TTC549 (cell line): ENCODE measurements around the gene MYO5A.
"Not testable (repeated sequence)": the region's sequence is repeated elsewhere in the genome, so short reads cannot be mapped to it uniquely, and the experiment has no call there.

ENCODE experiments used
- FAIRE-seq: peaks from 2 replicates; lab custom pipeline; 2012; peaks lifted over from hg19 to GRCh38; lab: Jason Lieb, UNC

MYO5A gene

DNA sequence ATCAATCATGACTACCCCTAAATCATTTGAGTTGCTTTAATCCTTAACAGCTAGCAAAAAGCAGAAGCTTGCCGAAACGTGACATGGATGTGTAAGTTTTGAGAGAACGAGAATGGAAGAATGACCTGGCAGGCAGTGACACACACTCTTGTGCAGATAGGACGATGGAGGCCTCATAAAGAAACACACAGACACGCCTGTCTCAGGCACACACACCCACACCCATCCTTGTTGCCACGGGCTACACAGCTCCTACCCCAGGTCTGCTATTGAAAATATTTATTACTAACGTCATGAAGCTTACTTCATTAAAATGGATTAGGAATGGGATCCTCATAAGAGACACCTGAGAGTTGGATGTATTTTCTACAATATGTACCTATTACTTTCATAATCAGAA, 241.6 kb downstream of the MYO5A start:
- FAIRE-seq = no peak

- FAIRE-seq = not testable (repeated sequence)
These were observed 242.7 kb downstream of the MYO5A start for GRCh38 chr15:52285941-52286340.

DNA sequence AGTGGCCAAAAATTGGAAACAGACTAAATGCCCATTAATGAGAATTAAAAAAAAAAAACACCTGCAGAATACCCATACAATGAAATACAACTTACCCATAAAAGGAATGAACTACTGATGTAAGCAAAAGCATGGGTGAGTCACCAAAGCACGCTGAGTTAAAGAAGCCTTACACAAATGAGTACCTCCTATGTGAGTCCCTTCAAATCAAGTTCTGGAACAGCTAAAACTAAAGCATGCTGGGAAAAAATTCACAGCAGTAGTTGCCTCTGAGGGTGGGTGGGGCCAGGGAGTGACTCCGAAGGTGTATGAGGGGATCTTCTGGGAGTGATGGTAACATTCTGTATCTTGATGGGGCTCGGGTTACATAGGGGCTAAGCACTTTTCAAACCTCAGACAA, 244.5 kb downstream of the MYO5A start:
- no peak for FAIRE-seq

DNA sequence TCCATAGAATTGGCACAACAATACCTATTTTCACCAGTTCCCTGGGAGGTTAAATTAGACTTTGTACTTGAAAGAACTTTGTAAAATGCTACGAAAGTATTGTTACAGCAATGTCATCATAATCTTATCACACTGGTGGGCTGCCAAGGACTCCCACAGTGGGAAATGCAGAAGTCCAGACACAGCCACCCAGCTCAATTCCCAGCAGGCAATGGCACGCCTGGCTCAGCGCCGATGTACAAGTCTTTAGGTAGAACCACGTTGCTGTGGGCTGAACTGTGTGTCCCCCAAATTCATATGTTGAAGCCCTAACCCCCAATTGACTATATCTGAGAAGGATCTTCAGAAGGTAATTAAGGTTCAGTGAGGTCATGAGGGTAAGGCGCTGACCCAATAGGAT, 245.4 kb downstream of the MYO5A start:
- FAIRE-seq = no peak

- no peak for FAIRE-seq
These were observed 246.3 kb downstream of the MYO5A start for GRCh38 chr15:52282418-52282817.

DNA sequence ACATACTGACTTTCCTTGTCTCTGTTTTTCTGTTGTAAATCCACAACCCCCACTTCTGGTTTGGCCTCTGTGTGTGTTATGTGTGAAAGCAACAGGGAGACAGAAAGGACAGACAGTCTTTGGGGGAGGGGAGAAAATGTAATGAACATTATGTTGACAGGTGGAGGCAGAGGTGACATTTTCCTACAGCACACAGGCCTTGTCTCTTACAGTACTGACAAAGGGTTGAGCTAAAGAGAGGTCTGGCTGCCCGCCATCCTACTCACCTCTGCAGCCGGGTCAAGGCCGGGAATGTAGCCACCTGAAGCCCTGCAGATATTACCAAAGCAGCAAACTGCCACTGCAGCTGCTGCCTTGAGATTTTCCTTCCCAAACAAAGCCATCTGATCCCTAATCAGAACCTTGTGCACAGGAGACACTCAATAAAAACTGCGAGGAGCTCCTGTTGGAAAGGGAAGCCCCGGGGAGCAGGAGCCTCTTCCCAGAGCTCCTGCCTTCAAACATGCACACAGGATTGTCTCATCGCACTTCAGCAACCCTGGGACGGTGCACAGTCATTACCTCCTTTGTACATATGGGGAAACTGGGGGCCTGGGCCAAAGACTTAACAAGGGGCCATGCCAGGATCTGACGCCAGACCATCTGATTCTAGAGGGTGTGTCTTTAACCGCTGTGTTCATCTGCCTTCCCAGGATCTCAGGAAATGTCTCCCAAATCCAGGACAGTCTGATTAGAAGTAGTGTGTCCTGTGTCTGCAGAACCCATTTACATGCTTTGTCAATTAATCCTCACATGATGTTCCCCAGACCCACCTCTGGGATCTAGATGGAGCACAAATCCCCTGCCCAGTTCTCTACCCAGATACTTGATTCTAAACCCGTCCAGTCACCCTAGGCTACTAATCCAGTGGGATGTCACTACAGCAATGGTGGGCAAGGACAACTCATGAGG, 247.3 kb downstream of the MYO5A start:
- FAIRE-seq = no peak

GRCh38 chr15:52280326-52281084, 248.2 kb downstream of the MYO5A start:
- FAIRE-seq = no peak

DNA sequence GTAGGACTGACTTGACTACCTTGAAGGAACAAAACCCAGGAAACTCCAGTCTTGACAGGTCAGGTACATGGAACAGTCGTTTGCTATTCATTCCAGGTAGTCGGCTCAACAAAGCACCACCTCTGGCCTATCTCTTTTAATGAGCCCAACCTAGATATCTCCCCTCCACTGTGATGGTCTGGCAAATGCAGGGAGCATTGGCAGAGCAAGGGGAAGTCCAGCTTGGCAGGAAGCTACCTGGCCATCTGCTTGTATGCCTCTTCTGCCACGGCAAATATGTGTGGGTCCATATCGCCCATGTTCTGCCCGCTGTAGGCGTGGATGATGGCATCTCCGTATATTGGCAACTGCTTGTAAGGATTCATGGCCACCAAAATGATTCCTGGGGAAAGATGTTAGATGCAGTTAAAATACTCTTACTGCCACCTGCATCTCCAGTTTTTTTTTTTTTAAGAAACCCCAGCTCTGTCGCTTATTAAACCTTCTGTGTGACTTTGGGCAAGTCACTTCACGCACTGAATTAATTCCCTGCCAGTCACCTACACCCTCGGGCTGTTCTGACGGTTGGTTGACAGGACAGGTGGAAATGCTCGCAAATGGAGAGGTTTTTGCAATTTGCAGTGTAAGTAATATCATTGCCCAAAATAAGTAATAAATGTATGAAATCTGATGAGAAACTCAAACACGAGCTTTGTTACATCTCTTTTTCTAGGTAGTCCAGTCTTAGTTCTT, 249.9 kb downstream of the MYO5A start:
- no peak for FAIRE-seq

GRCh38 chr15:52278135-52278534, 250.5 kb downstream of the MYO5A start:
- FAIRE-seq = no peak

GRCh38 chr15:52277575-52277974, 251.1 kb downstream of the MYO5A start:
- no peak for FAIRE-seq

DNA sequence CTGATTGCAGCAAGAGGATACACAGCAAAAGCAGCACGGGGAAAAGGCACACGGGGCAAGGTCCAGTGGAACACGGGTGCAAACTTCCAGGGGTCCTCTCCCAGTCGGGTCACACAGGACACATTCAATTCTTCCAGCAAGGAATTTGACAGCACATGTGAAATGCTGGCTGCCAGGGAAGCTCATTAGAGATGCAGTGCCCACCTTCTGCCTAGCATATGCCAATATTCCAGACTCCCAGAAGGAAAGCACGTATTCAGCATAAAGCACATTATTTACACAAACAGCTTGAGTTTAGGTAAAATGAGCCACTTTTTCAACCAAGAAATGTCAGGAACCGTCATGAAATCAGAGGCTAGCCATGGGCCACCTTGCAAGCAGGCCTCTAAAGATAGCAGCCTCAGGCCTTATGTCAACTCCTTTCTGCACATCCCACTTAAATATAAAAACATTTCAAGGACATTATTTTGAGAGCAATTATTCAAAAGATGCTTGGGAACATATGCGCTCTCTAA, 252.4 kb downstream of the MYO5A start:
- no peak for FAIRE-seq

DNA sequence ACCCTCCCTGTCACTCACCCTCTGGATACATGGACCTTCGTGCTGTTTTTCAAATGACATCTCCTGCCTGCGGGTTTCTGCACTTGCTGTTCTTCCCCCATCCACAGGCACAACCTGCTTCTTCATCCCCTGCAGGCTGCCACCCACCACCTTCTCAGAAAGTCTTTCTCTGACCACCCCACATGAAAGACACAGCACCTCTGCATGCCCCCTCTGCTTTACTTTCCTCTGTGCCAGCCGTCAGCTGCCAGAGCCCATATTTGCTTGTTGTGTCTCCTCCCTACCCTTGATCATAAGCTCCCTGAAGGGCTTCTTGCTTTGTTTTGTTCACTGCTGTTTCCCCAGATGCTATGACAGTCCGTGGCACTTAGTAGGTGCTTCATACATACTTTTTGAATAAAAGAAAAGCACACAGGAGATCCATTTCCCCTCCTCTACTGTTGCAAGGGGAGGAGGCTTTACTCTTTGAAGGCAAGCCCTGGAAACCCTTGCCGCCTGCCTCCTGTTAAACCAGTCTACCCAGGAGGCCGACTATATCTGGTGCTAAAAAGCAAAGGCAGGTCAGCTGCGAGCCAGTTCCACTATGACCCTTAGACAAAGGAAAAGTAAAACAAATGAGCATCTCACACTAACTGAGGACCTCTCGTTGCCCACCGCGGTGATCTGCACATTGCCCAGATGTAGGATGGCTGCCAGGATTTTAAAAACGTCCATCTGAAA, 265.0 kb downstream of the MYO5A start:
- FAIRE-seq = no peak

DNA sequence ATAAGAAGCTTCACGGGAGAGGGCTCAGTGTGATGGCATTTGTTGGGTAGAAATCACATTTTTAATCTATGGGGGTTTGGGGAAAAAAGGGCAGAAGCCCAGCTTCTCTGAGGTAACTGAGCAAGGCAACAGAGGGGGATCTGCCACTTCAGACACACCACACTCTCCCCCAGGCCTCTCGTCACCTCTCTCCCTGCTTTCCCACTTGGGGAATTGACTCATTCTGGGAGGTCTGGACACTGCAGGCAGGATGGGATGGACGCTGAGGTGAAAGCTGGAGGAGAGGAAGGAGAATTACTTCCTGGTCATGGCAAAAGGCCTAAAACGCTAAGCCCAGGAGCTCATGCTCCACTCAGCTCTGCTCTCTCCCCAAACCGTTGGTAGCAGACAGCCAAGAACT, 266.3 kb downstream of the MYO5A start:
- no peak for FAIRE-seq

DNA sequence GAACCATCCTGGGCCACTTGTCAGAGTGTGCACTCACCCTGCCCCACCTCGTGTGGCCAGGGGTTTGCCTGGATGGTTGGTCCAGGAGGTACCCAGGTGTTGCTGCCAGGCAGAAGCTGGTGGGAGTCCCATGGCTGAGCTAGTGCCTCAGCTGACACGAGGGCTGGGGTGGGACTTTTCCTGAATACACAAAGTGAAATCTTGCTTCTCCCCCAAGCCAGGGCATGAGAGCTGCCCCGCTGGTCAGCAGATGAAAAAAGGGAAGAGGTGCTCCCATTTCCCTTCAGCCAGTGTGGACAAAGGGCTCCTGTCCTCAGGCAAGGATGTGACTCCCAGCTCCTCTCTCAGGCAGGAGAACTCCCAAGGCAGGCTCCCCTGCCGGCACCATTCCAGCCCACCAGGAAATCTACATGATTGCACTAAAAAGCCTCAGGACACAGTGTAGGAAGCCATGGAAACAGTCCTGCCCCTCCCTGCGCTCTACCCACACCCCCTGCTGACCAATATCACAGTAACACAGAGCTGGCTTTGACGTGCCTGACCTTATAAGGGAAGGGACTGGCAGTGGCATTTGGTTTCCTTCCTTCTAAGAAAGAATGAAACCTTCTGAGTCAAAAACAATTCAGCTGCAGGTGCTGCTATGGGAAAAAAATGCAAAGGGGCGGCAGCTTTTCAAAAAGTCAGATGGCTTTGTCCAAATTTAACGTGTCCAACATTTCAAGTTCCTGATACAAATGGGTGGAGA, 267.0 kb downstream of the MYO5A start:
- no peak for FAIRE-seq

GRCh38 chr15:52261026-52261425, 267.7 kb downstream of the MYO5A start:
- no peak for FAIRE-seq

GRCh38 chr15:52259503-52259902, 269.2 kb downstream of the MYO5A start:
- no peak for FAIRE-seq

GRCh38 chr15:52258461-52258860, 270.2 kb downstream of the MYO5A start:
- no peak for FAIRE-seq

DNA sequence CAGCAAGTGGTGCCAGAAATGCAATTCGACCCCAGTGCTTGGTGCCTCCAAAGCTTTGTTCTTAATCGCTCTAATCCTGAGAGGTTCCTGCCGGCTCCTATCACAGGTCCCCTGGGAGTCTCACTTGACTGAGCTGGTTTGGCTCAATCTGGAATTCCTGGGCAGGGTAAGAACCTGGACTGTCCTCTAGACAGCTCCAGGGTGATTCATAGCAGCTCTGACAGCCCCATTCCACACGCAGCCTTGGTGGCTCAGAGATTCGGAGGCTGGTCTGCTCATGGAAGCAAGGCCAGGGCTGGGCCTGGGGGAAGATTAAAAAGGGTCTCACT, 271.0 kb downstream of the MYO5A start:
- FAIRE-seq = no peak
